ENCODE data around the gene SCEL.
"Not testable (repeated sequence)": the region's sequence is repeated elsewhere in the genome, so short reads cannot be mapped to it uniquely, and the experiment has no call there.

The SCEL gene

GRCh38 chr13:77558016-77558415 is 22.5 kb downstream of the SCEL start:
- no peak for DNase-seq (ENCODE audit: low spot score)

GRCh38 chr13:77563111-77563510 is 27.6 kb downstream of the SCEL start:
- DNase-seq (ENCODE audit: low spot score) = no peak

DNA sequence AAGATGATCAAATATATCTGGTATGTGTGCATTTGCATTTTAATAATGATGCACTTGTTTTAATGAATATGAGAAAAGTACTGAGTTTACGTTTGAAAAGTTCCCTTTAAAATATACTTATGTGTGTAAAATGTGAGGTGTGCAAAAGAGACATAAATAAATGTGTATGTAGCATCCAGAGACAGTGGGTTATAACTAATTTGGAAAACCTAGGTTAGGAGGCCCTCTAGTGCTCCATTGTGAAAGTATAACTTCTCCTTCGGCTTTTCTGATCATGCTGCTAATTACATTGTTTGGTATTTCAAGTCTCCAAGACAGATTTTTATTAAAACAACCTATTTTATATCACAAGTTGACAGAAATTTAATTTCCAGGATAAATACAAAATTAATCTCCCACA is 30.1 kb downstream of the SCEL start:
- peak; percentile 86 for DNase-seq (ENCODE audit: low spot score)

DNA sequence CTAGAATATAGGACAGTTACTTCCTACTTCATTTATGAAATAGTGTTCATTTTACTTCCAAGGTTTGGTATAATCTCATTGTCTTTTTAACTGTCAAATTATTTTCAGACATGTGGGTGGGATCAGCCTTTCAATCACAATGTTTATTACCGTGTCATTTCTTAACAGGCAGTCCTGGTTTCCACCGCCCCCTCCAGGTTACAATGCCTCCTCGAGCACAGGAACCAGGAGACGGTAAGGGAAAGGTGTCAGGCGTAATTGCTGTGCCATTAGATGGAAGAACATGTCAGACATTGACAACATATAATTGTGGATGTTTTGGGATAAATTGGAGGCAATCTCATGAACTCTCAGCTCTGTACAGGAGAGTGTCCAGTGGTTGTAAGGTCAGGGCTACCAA is 36.5 kb downstream of the SCEL start:
- DNase-seq (ENCODE audit: low spot score) = no peak

- peak; percentile 53 for DNase-seq (ENCODE audit: low spot score)
Measured at GRCh38 chr13:77574096-77574495, 38.6 kb downstream of the SCEL start.

GRCh38 chr13:77579959-77580358 is 44.5 kb downstream of the SCEL start:
- DNase-seq (ENCODE audit: low spot score) = no peak

DNA sequence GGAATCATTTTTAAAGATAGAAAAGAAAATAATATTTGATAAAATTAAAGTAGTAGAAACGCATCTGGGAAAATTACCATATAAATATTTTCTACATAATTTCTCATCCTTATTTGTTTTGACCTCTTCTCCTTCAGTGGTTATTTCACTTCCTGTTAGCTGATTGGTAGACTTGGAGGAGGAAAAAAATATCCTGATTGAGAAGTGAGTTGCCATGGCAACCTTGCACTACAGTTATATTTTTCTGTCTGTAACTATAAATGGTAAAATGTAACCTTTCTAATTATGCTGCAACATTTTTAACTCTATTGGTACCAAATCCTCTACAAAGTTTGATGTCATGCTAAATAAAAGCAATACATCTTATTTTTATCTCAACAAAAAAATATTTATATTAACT is 45.2 kb downstream of the SCEL start:
- no peak for DNase-seq (ENCODE audit: low spot score)

- peak; percentile 76 for DNase-seq (ENCODE audit: low spot score)
Measured at GRCh38 chr13:77583581-77583980, 48.1 kb downstream of the SCEL start.

DNA sequence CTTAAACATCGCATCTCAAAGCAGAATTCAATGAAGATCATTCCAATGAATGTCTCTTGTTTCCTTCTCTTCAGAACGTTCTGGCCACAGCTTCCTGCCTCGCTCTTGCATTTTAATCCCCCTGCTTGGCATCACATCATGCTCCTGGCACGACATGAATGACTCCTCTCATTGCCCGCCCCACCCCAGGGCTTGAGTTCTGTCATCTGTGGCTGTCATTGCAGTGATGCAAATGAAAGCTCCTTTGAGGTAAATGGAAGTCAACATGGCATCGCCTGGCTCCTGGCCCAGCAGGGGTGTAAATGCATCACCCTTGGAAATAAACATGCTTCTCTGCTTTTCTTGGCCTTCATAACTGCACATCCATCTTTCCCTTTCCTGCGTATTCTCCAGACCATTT is 48.6 kb downstream of the SCEL start:
- DNase-seq (ENCODE audit: low spot score) = peak; percentile 96

GRCh38 chr13:77595166-77595810 is 59.8 kb downstream of the SCEL start:
- DNase-seq (ENCODE audit: low spot score) = no peak

GRCh38 chr13:77596777-77597176 is 61.3 kb downstream of the SCEL start:
- DNase-seq (ENCODE audit: low spot score) = no peak

GRCh38 chr13:77599351-77599750 is 63.8 kb downstream of the SCEL start:
- DNase-seq (ENCODE audit: low spot score) = peak; percentile 57

DNA sequence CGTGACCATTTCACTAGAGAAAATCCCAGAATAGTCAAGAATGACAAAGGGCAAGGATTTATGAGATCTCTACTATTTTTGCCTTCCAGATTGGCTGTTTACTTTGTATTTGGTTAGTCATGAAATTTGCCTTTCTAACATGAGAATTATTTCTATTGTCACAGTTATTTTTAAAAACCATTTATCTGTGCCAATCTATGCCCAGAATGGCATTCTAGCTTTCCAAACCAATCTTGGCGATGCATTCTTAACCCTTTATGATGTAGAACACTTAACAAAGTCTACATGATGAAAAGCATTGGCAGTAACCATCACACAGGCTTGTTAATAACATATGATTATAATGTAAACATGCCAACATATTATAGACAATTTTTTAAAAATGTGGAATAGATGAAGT is 65.2 kb downstream of the SCEL start:
- no peak for DNase-seq (ENCODE audit: low spot score)

- DNase-seq (ENCODE audit: low spot score) = no peak
Measured at GRCh38 chr13:77611068-77611467, 75.6 kb downstream of the SCEL start.

- DNase-seq (ENCODE audit: low spot score) = no peak
Measured at GRCh38 chr13:77616027-77616426, 80.5 kb downstream of the SCEL start.

DNA sequence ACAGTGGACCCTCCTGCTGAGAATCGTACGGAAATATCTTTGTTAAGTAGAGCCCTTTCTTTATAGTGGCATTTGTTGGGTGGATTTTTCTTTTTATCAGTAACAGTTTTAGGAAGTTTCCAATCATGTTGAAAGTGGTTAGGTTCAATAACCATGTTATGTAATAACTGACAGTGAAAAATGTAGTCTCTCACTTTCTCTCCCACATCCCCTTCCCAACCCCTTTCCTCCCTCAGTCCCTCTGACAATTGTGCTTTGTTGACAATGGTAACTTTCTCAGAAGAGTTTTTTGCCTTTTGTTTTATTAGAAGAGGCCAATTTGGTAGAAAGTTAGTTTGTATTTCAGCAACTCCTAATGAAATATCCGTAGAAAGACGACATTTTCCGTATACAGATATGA is 84.1 kb downstream of the SCEL start:
- peak; percentile 56 for DNase-seq (ENCODE audit: low spot score)

- DNase-seq (ENCODE audit: low spot score) = peak; percentile 67
Measured at GRCh38 chr13:77620138-77620537, 84.6 kb downstream of the SCEL start.

- peak; percentile 32 for DNase-seq (ENCODE audit: low spot score)
Measured at GRCh38 chr13:77623806-77624205, 88.3 kb downstream of the SCEL start.

DNA sequence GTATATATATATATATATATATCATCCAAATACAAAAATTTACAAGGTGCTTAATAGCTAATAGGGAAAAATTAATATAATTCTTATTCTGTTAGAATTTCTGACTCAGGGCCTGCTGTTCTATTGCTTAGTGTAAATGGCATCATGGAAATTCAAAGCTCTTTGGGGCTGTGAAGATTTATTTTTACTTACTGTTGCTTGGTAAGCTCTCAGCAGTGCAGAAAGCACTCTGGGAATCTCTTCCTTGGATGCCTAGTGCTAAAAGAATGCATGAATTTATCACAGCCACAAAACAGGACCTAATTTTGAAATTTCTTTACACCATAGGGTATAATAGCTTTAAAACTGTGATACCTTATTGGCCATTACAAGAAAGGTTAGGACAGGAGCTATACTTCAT is 92.7 kb downstream of the SCEL start:
- DNase-seq (ENCODE audit: low spot score) = no peak

- no peak for DNase-seq (ENCODE audit: low spot score)
Measured at GRCh38 chr13:77637588-77637987, 102.1 kb downstream of the SCEL start.

GRCh38 chr13:77650409-77650808 is 114.9 kb downstream of the SCEL start:
- DNase-seq (ENCODE audit: low spot score) = no peak

DNA sequence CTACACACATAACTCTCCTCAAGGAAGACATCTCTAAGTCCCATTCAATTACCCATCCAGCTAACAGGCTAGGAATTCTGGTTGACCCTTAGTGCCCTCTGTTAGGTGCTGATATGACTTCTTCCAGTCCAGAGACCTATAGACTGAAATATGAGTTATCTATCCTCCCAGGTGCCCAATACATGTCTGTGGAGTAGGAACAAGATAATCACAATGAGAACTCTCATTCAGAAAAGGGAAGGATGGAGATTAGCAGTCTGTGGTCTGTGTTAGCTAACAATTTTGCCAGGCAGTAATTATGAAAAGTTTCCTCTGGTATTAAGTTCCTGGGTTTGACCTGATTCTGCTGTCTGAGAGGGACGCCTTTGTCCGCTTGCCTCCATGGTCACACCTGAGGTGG is 117.8 kb downstream of the SCEL start:
- DNase-seq (ENCODE audit: low spot score) = no peak

DNA sequence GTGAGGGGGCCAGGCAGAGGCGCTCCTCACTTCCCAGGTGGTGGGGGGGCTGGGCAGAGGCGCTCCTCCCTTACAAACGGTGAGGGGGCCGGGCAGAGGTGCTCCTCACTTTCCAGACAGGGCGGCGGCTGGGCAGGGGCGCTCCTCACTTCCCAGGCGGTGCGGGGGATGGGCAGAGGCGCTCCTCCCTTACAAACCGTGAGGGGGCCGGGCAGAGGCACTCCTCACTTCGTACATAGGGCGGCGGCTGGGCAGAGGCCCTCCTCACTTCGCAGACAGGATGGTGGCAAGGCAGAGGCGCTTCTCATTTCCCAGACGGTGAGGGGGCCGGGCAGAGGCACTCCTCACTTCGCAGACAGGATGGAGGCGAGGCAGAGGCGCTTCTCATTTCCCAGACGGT is 124.5 kb downstream of the SCEL start:
- DNase-seq (ENCODE audit: low spot score) = not testable (repeated sequence)

GRCh38 chr13:77660841-77661250 is 125.3 kb downstream of the SCEL start:
- DNase-seq (ENCODE audit: low spot score) = no peak

DNA sequence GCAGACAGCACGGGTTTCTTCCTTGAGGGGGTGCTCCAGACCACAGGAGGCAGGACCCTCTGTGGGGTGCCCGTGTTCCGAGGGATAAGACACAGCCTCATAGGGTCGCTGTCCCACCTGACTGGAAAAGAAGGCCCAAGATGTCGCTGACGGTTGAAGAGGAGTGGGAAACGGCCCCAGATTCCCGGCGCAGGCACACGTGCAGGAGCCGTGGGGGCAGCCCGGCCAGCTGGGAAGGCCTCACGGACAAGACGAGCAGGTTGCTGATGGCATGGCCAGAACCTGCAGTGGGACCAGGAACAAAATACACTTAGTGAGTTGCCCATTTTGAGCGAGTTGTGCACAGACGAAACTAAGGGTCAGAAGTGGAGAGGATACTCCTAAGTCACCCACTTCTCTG is 126.8 kb downstream of the SCEL start:
- not testable (repeated sequence) for DNase-seq (ENCODE audit: low spot score)
